Testis (tissue), 2 donors: ENCODE data around the gene SPAG5.

Experiments used
- CTCF ChIP-seq, 3 experiments: fragments of 450-650 bp in 2 of 3; fragments of 200-600 bp in 1 of 3; sonication (generic) in 1 of 3; IDR thresholded peaks; one replicate each; pipeline ENCODE4 v1.5.1; 2016 to 2019; ENCODE audit warnings: antibody characterized with exemption in 3 of 3, mild to moderate bottlenecking in 2 of 3, moderate library complexity in 1 of 3
- POLR2A ChIP-seq: fragments of 450-650 bp; IDR thresholded peaks from one replicate; pipeline ENCODE4 v1.6.1; 2017; ENCODE audit warnings: antibody characterized with exemption, mild to moderate bottlenecking, moderate library complexity

- TF ChIP-seq CTCF (IDR thresholded peaks at IDR 0.05) (no peak), POLR2A (no peak)
These were observed 35.4 kb downstream of the SPAG5 start for GRCh38 chr17:28563475-28563874.
